UCSD-AML1 (cell line): ENCODE measurements around the gene GTPBP2.

Experiments
- DNase-seq: peaks from one replicate; lab custom pipeline; 2025; ENCODE audit not compliant: unreplicated experiment; lab: John Stamatoyannopoulos, UW

Gene GTPBP2

GRCh38 chr6:43579171-43579570, 49.9 kb downstream of the GTPBP2 start:
- DNase-seq, result no peak

GRCh38 chr6:43578748-43579147, 50.3 kb downstream of the GTPBP2 start:
- DNase-seq, result no peak

GRCh38 chr6:43575772-43576551, 53.1 kb downstream of the GTPBP2 start, which contains the start of the genes POLH and XPO5:
TSS of gene POLH (plus strand) at chr6:43576185. CDS start at chr6:43582320, 6,135 bp downstream.
TSS of gene XPO5 (minus strand) at chr6:43576038. CDS start at chr6:43575864, 174 bp downstream.
- DNase-seq, result peak; percentile 96

GRCh38 chr6:43575105-43575771, 53.8 kb downstream of the GTPBP2 start:
- peak; percentile 59 for DNase-seq

GRCh38 chr6:43572015-43572414, 57.0 kb downstream of the GTPBP2 start:
- DNase-seq, result no peak

GRCh38 chr6:43570876-43571441, 58.1 kb downstream of the GTPBP2 start:
- no peak for DNase-seq
